SH-SY5Y (cell line): ENCODE data around the gene RCAN1.

Experiments
- GATA2 ChIP-seq: IDR thresholded peaks from 2 replicates; pipeline ENCODE4 v1.6.1; 2011; ENCODE audit warnings: mild to moderate bottlenecking, low read depth, low read length
- GATA3 ChIP-seq: IDR thresholded peaks from 2 replicates; pipeline ENCODE4 v1.6.1; 2011; ENCODE audit warnings: low read depth, mild to moderate bottlenecking, low read length, moderate library complexity

DNA sequence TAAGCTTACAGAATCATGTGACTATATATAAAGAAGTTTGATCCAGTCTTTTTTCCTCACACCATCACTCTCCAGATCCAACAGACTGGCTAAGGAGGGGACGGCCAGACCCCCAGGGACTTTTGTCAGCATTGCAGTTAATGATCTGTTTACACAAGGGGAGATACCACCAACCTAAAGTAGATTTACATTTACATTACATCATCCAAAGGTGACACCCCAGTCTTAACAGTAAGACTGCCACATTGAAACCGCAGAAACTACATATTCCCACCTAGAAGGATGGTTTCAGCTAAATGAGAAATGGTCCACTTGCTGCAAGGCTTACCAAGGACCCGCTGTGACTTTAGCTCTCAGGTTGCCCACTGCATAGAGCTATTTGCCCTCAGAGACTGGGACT, 3.4 kb downstream of the RCAN1 start:
- TF ChIP-seq GATA2 (no peak), GATA3 (no peak)
